Measurements from ENCODE around the gene RASGRP2. TPM values are rescaled to one million over a fixed set of nuclear protein-coding genes. Genes with fewer than 3 reads are reported as not detected.

RASGRP2 gene
- total RNA-seq, 1 experiment from 2014 or later: 4.0 TPM

DNA sequence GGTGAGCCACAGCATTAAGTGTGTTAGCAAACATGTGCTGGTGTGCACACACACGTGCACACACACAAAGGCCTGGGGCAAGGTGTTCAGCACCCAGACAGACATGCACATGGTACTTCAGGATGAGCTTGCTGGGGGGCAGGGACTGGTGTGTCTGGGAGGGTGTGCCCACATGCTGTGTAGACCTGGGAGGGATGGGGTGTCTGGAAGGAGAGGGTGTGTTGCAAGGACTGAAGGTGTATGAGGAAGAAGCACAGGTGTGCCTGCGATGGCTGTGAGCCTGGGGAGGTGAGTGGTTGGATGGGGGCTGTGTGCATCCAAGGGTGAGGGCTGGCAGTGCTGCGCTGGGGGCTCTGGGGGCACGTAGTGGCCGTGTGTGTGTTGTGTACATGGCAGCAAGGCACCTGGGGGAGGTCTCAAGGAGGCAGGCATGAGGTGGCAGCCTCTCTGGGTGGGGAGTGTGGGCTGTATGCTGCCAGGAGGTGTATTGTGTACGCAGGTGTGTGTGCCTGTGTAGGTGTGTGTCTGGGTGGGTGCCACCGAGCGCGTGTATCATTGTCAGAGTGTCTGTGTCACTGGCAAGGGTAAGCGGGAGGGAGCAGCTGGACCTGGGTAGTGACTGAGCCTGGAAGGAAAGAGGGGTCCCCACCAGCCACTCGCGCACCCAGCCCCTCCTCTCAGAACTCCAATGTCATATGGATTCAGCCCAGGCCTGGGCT, 23.1 kb downstream of the RASGRP2 start:
- TF ChIP-seq, protein P1, sequence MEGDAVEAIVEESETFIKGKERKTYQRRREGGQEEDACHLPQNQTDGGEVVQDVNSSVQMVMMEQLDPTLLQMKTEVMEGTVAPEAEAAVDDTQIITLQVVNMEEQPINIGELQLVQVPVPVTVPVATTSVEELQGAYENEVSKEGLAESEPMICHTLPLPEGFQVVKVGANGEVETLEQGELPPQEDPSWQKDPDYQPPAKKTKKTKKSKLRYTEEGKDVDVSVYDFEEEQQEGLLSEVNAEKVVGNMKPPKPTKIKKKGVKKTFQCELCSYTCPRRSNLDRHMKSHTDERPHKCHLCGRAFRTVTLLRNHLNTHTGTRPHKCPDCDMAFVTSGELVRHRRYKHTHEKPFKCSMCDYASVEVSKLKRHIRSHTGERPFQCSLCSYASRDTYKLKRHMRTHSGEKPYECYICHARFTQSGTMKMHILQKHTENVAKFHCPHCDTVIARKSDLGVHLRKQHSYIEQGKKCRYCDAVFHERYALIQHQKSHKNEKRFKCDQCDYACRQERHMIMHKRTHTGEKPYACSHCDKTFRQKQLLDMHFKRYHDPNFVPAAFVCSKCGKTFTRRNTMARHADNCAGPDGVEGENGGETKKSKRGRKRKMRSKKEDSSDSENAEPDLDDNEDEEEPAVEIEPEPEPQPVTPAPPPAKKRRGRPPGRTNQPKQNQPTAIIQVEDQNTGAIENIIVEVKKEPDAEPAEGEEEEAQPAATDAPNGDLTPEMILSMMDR (IDR thresholded peaks at IDR 0.05; ENCODE audit: insufficient read depth in 1 of 2, low read depth in 1 of 2, low read length in 1 of 2, severe bottlenecking in 1 of 2, unreplicated experiment in 1 of 2): no peak
- Mint-ChIP-seq H3K4me3 (ENCODE audit: unreplicated experiment) (no peak overlapping the region), H3K27me3 (ENCODE audit: insufficient read depth, unreplicated experiment) (peaks cover 26% of the 10 kb centered on the region), H3K36me3 (ENCODE audit: insufficient read depth, unreplicated experiment) (no peaks in the 10 kb centered on the region), H3K4me1 (ENCODE audit: low read depth, unreplicated experiment) (peaks cover 12% of the 10 kb centered on the region), H3K9me3 (ENCODE audit: unreplicated experiment) (no peaks in the 10 kb centered on the region), H3K27ac (ENCODE audit: unreplicated experiment) (no peak overlapping the region)
- Histone ChIP-seq H3K9me3 (no peaks in the 10 kb centered on the region), H3K36me3 (ENCODE audit: control insufficient read depth, insufficient read depth, low read length) (no peaks in the 10 kb centered on the region), H3K27me3 (replicated peaks; ENCODE audit: control insufficient read depth, insufficient read depth, low read length) (peaks cover 9% of the 10 kb centered on the region), H3K4me1 (peaks cover 24% of the 10 kb centered on the region), H3K4me3 (ENCODE audit: low read depth, low read length) (no peak overlapping the region)
- intact Hi-C loops (cut with micrococcal nuclease; ENCODE audit: unreplicated experiment): no loop called here
- CTCF ChIA-PET: no interaction called here
- POLR2A ChIA-PET: no interaction called here
- no peak for DNase-seq
- BruUV-seq (replicated peaks): no TSS peak

DNA sequence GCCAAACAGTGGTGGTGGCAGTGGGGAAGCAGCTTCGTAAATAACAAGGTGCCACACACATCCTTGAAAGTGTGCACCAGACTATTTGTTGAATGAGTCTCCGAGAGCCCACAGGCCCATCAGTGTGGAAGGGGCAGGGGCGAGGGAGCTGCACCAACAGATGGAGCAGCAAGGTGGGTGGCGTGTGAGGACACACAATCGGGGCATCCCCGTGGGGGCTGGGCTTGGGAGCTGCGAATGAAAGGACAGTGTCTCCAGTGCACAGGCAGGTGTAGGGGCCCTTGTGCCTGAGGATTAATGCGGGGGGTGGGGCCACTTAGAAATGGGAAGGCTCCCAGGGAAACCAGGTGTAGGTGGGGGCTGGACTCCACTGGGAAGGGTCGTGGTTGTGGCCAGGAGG, 23.8 kb downstream of the RASGRP2 start:
- no peaks in the 10 kb centered on the region for H3K36me3 Mint-ChIP-seq (ENCODE audit: insufficient read depth, unreplicated experiment)
- Histone ChIP-seq H3K36me3 (ENCODE audit: control insufficient read depth, insufficient read depth, low read length) (no peaks in the 10 kb centered on the region), H3K4me1 (peaks cover 20% of the 10 kb centered on the region), H3K27me3 (replicated peaks; ENCODE audit: control insufficient read depth, insufficient read depth, low read length) (peaks cover 12% of the 10 kb centered on the region), H3K9me3 (no peaks in the 10 kb centered on the region), H3K4me3 (ENCODE audit: low read depth, low read length) (no peak overlapping the region)
- ChIA-PET CTCF (no interaction called here), POLR2A (no interaction called here)
- no peaks in the 10 kb centered on the region for H3K9me3 Mint-ChIP-seq (ENCODE audit: unreplicated experiment)
- no peak overlapping the region for H3K4me3 Mint-ChIP-seq (ENCODE audit: unreplicated experiment)
- peaks cover 6% of the 10 kb centered on the region for H3K4me1 Mint-ChIP-seq (ENCODE audit: low read depth, unreplicated experiment)
- DNase-seq: no peak
- peaks cover 28% of the 10 kb centered on the region for H3K27me3 Mint-ChIP-seq (ENCODE audit: insufficient read depth, unreplicated experiment)
- TF ChIP-seq, protein P1 (IDR thresholded peaks at IDR 0.05; ENCODE audit: insufficient read depth in 1 of 2, low read depth in 1 of 2, low read length in 1 of 2, severe bottlenecking in 1 of 2, unreplicated experiment in 1 of 2): no peak
- no TSS peak for BruUV-seq (replicated peaks)
- intact Hi-C loops (cut with micrococcal nuclease; ENCODE audit: unreplicated experiment): no loop called here
- H3K27ac Mint-ChIP-seq (ENCODE audit: unreplicated experiment): no peak overlapping the region

DNA sequence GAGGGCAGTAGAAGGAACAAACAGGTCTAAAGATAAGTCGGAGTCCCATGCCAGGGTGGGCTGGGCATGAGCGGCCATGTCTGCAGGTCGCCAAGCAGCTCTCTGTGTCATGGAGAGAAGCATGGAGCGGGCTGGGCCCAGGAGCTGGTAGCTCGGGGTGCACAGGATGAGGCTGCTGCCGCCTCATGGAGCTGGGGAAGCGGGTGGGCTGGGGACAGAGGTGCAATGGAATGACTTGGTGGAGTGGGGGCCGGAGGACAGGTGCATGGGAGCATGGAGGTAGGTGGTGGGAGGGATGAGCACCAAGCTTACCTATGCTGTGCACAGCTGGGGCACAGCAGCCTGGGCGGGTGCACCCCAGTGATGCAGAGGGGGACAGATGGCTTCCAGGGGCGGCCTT, 24.5 kb downstream of the RASGRP2 start:
- no peaks in the 10 kb centered on the region for H3K9me3 ChIP-seq
- TF ChIP-seq, protein P1 (IDR thresholded peaks at IDR 0.05; ENCODE audit: insufficient read depth in 1 of 2, low read depth in 1 of 2, low read length in 1 of 2, severe bottlenecking in 1 of 2, unreplicated experiment in 1 of 2): no peak
- ChIA-PET POLR2A (no interaction called here), CTCF (interaction anchor here (1.6 kb wide), 1 partner anchor 31 kb away, joined by 5 read pairs; no protein-coding TSS in a partner anchor)
- Mint-ChIP-seq H3K4me3 (ENCODE audit: unreplicated experiment) (no peak overlapping the region), H3K27ac (ENCODE audit: unreplicated experiment) (no peak overlapping the region), H3K27me3 (ENCODE audit: insufficient read depth, unreplicated experiment) (peaks cover 35% of the 10 kb centered on the region), H3K36me3 (ENCODE audit: insufficient read depth, unreplicated experiment) (no peaks in the 10 kb centered on the region), H3K9me3 (ENCODE audit: unreplicated experiment) (no peaks in the 10 kb centered on the region), H3K4me1 (ENCODE audit: low read depth, unreplicated experiment) (no peaks in the 10 kb centered on the region)
- no peak overlapping the region for H3K4me3 ChIP-seq (ENCODE audit: low read depth, low read length)
- DNase-seq: no peak
- no peaks in the 10 kb centered on the region for H3K36me3 ChIP-seq (ENCODE audit: control insufficient read depth, insufficient read depth, low read length)
- peaks cover 13% of the 10 kb centered on the region for H3K27me3 ChIP-seq (replicated peaks; ENCODE audit: control insufficient read depth, insufficient read depth, low read length)
- H3K4me1 ChIP-seq: peaks cover 12% of the 10 kb centered on the region
- intact Hi-C loops (cut with micrococcal nuclease; ENCODE audit: unreplicated experiment): no loop called here
- BruUV-seq (replicated peaks): no TSS peak
